ENCODE data around the gene CAMK2N1. TPM values are rescaled to one million over a fixed set of nuclear protein-coding genes. Genes with fewer than 3 reads are reported as not detected.
A peak's percentile ranks its signal among the peaks of the same experiment; 100 is the strongest.

Gene CAMK2N1
- total and polyA plus RNA-seq, 11 donors = 3.8 to 10.0 (median 6.8) TPM

GRCh38 chr1:20472860-20473711 is 12.9 kb downstream of the CAMK2N1 start:
- no peak overlapping the region for H3K27ac ChIP-seq
- H3K27me3 ChIP-seq = peaks cover 0 to 33% (median 21%) of the 10 kb centered on the region in 9 donors
- H3K9me3 ChIP-seq = no peaks in the 10 kb centered on the region
- peaks cover 0 to 26% (median 10%) of the 10 kb centered on the region in 12 donors for H3K4me1 ChIP-seq
- TF ChIP-seq, protein P1, sequence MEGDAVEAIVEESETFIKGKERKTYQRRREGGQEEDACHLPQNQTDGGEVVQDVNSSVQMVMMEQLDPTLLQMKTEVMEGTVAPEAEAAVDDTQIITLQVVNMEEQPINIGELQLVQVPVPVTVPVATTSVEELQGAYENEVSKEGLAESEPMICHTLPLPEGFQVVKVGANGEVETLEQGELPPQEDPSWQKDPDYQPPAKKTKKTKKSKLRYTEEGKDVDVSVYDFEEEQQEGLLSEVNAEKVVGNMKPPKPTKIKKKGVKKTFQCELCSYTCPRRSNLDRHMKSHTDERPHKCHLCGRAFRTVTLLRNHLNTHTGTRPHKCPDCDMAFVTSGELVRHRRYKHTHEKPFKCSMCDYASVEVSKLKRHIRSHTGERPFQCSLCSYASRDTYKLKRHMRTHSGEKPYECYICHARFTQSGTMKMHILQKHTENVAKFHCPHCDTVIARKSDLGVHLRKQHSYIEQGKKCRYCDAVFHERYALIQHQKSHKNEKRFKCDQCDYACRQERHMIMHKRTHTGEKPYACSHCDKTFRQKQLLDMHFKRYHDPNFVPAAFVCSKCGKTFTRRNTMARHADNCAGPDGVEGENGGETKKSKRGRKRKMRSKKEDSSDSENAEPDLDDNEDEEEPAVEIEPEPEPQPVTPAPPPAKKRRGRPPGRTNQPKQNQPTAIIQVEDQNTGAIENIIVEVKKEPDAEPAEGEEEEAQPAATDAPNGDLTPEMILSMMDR (IDR thresholded peaks at IDR 0.05) = no peak
- TF ChIP-seq POLR2A (IDR thresholded peaks at IDR 0.05) = no peak
- intact Hi-C loops (cut with DNase I) = loop anchor here in 1 of 10 donors (5.0 kb wide), 1 partner anchor 96 kb away; no protein-coding TSS in a partner anchor
- WGBS, 4 donors = 22 to 32% (median 26%) methylated on average over 26 to 28 of the region's 28 CpGs
- ATAC-seq (peak in 3 of 4 donors; percentile 57 to 72 (median 58)), DNase-seq (peak; percentile 59 to 85 (median 70))
- H3K4me3 ChIP-seq = no peak overlapping the region
- H3K36me3 ChIP-seq = no peaks in the 10 kb centered on the region

GRCh38 chr1:20472121-20472520 is 13.9 kb downstream of the CAMK2N1 start:
- Histone ChIP-seq H3K27me3 (peaks cover 0 to 28% (median 15%) of the 10 kb centered on the region in 9 donors), H3K4me3 (no peak overlapping the region), H3K36me3 (no peaks in the 10 kb centered on the region), H3K27ac (no peak overlapping the region), H3K9me3 (no peaks in the 10 kb centered on the region), H3K4me1 (peaks cover 0 to 18% (median 9%) of the 10 kb centered on the region in 12 donors)
- no peak for ATAC-seq
- intact Hi-C loops (cut with DNase I) = loop anchor here in 1 of 10 donors (5.0 kb wide), 1 partner anchor 95 kb away; no protein-coding TSS in a partner anchor
- 90 to 91% (median 90%) methylated on average over 4 of the region's 4 CpGs for WGBS, 4 donors
- TF ChIP-seq, protein P1 (IDR thresholded peaks at IDR 0.05) = no peak
- TF ChIP-seq POLR2A (IDR thresholded peaks at IDR 0.05) = no peak
- no peak for DNase-seq

DNA sequence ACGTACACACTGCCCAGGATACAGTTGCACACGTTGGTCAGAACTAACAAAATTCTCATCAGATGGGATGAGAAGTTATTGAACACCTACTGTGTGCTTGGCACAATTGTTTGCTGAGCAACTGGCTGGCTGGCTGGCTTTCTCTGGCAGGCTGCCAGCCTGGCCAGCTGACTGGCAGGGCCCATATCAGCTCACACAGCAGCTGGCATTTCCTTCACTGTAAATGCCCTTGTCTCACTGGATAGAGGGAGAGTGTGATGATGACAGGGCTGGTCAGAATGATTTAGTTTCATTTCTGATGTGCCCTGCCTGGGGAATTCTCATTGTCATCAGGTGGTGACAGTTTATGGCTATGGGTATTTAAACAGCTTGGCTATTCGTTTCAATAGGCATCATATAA is 15.8 kb downstream of the CAMK2N1 start:
- TF ChIP-seq POLR2A (IDR thresholded peaks at IDR 0.05) = no peak
- TF ChIP-seq, protein P1 (IDR thresholded peaks at IDR 0.05) = no peak
- Histone ChIP-seq H3K27me3 (peaks cover 0 to 11% (median 4%) of the 10 kb centered on the region in 9 donors), H3K9me3 (no peaks in the 10 kb centered on the region), H3K27ac (no peak overlapping the region), H3K4me3 (no peak overlapping the region), H3K4me1 (peaks cover 0 to 6% (median 0%) of the 10 kb centered on the region in 12 donors), H3K36me3 (no peaks in the 10 kb centered on the region)
- ATAC-seq (peak in 3 of 4 donors; percentile 71 to 85 (median 81)), DNase-seq (peak in 1 of 5 donors; percentile 31)
- WGBS, 4 donors = 44 to 56% (median 53%) methylated on average over 3 of the region's 3 CpGs
- intact Hi-C loops (cut with DNase I) = loop anchor here in 1 of 10 donors (5.0 kb wide), 1 partner anchor 93 kb away; no protein-coding TSS in a partner anchor

DNA sequence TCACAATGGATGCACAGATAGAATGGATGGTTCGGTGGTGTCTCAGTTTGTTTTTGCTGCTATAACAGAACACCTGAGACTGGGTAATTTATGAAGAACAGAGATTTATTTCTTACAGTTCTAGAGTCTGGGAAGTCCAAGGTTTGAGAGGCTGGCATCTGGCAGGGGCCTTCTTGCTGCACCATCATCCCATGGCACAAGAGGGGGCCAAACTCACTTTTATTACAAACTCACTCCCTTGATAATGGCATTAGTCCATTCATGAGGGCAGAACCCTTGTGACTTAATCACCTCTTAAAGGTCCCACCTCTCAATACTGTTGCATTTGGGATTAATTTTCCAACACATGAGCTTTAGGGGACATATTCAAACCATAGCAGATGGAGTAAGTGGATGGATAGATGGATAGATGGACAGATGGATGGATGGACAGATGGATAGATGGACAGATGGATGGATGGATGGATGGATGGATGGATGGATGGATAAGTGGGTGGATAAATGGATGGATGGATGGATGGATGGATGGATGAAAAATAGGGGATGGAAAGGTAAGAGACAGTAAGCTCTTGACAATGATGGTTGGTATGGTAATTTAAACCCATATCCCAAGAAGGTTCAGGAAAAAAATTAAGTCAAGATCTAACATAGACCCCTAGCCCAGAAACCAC is 16.5 kb downstream of the CAMK2N1 start:
- WGBS, 4 donors = 85 to 95% (median 93%) methylated on average over 1 of the region's 1 CpG

More for the DNA sequence above, 16.5 kb downstream of the CAMK2N1 start:
- Histone ChIP-seq H3K27ac (no peak overlapping the region), H3K36me3 (no peaks in the 10 kb centered on the region), H3K9me3 (no peaks in the 10 kb centered on the region), H3K4me3 (no peak overlapping the region), H3K27me3 (peaks cover 0 to 10% (median 2%) of the 10 kb centered on the region in 9 donors), H3K4me1 (peaks cover 0 to 6% (median 0%) of the 10 kb centered on the region in 12 donors)
- intact Hi-C loops (cut with DNase I) = loop anchor here in 1 of 10 donors (5.0 kb wide), 1 partner anchor 92 kb away; no protein-coding TSS in a partner anchor
- TF ChIP-seq, protein P1 (IDR thresholded peaks at IDR 0.05) = no peak
- TF ChIP-seq POLR2A (IDR thresholded peaks at IDR 0.05) = no peak
- ATAC-seq = no peak
- no peak for DNase-seq

Measured in heart left ventricle (tissue), 16 donors.